Keratinocyte (primary cell): Measurements from ENCODE around the gene SCP2. TPM values are rescaled to one million over a fixed set of nuclear protein-coding genes. Genes with fewer than 3 reads are reported as not detected.

Source experiments
- DNase-seq: peaks from one replicate; pipeline ENCODE4 v3.0.0-alpha.2; 2011; ENCODE audit warnings: low read depth, missing footprints, low spot score
- FAIRE-seq: peaks from 2 replicates; lab custom pipeline; 2011; peaks lifted over from hg19 to GRCh38; lab: Jason Lieb, UNC
- H2AFZ ChIP-seq: 2 replicates; pipeline ENCODE4 v1.6.0; 2012; ENCODE audit warnings: low read length, control low read depth, inconsistent platforms; ENCODE audit not compliant: control insufficient read depth
- H3K27ac ChIP-seq: 2 replicates; pipeline ENCODE4 v1.5.1; 2011; ENCODE audit warnings: low read length; ENCODE audit not compliant: control insufficient read depth, insufficient read depth
- H3K27me3 ChIP-seq: 3 replicates; pipeline ENCODE4 v1.6.0; 2011; ENCODE audit warnings: low read length; ENCODE audit not compliant: control insufficient read depth, insufficient read depth; ENCODE audit errors: extremely low read depth
- H3K36me3 ChIP-seq, 2 experiments: 2 replicates in 1 of 2; 3 replicates in 1 of 2; pipeline ENCODE4 v1.5.1; 2011; ENCODE audit warnings: low read length in 2 of 2, mild to moderate bottlenecking in 1 of 2; ENCODE audit not compliant: control insufficient read depth in 2 of 2, insufficient read depth in 2 of 2; ENCODE audit errors: extremely low read depth in 1 of 2
- H3K4me1 ChIP-seq: 3 replicates; pipeline ENCODE4 v1.5.1; 2011; ENCODE audit warnings: low read length; ENCODE audit not compliant: control insufficient read depth, insufficient read depth; ENCODE audit errors: extremely low read depth
- H3K4me2 ChIP-seq: 3 replicates; pipeline ENCODE4 v1.6.0; 2011; ENCODE audit warnings: low read depth, low read length; ENCODE audit not compliant: control insufficient read depth, insufficient read depth; ENCODE audit errors: extremely low read depth
- H3K4me3 ChIP-seq, 3 experiments: fragments of 200-600 bp in 1 of 3; sonication (generic) in 1 of 3; 2 replicates in 2 of 3; 3 replicates in 1 of 3; pipeline ENCODE4 v1.5.1; 2011 to 2016; ENCODE audit warnings: low read length in 3 of 3, mild to moderate bottlenecking in 3 of 3, control low read depth in 2 of 3, inconsistent platforms in 1 of 3, low read depth in 1 of 3, mixed read lengths in 1 of 3, mixed run types in 1 of 3, moderate library complexity in 1 of 3; ENCODE audit not compliant: control insufficient read depth in 2 of 3, insufficient read depth in 2 of 3; ENCODE audit errors: extremely low read depth in 1 of 3
- H3K79me2 ChIP-seq: 2 replicates; pipeline ENCODE4 v1.6.0; 2012; ENCODE audit warnings: low read length; ENCODE audit not compliant: control insufficient read depth, insufficient read depth
- H3K9ac ChIP-seq: 3 replicates; pipeline ENCODE4 v1.6.0; 2011; ENCODE audit warnings: low read length; ENCODE audit not compliant: control insufficient read depth, insufficient read depth; ENCODE audit errors: extremely low read depth
- H3K9me1 ChIP-seq: 3 replicates; pipeline ENCODE4 v1.6.0; 2011; ENCODE audit warnings: low read length; ENCODE audit not compliant: control insufficient read depth, insufficient read depth; ENCODE audit errors: extremely low read depth
- H3K9me3 ChIP-seq: 2 replicates; pipeline ENCODE4 v1.5.1; 2012; ENCODE audit warnings: low read depth, low read length; ENCODE audit not compliant: control insufficient read depth
- H4K20me1 ChIP-seq: 3 replicates; pipeline ENCODE4 v1.6.0; 2011; ENCODE audit warnings: low read length; ENCODE audit not compliant: control insufficient read depth, insufficient read depth; ENCODE audit errors: extremely low read depth
- CTCF ChIP-seq, 3 experiments: IDR thresholded peaks in 1 of 3; conservative IDR thresholded peaks in 1 of 3; optimal IDR thresholded peaks in 1 of 3; 2 replicates in 2 of 3; 3 replicates in 1 of 3; pipeline versions ENCODE3 to v1.5.1; 2011; ENCODE audit warnings: low read length in 3 of 3, mild to moderate bottlenecking in 3 of 3, moderate library complexity in 2 of 3, control low read depth in 1 of 3, inconsistent platforms in 1 of 3; ENCODE audit not compliant: insufficient read depth in 2 of 3; ENCODE audit errors: extremely low read depth in 1 of 3
- EZH2 ChIP-seq: IDR thresholded peaks from one replicate; pipeline ENCODE4 v1.6.1; 2012; ENCODE audit warnings: inconsistent platforms, mild to moderate bottlenecking, low read length, moderate library complexity
- dilution Hi-C: fragments of 300-500 bp; cut with MboI; formaldehyde crosslinking; loops from one replicate; pipeline ENCODE4 v1.7.0; 2020; ENCODE audit warnings: low sequenced_read_pairs; ENCODE audit not compliant: extremely low pct_ligation_motif_present
- polyA plus RNA-seq, 5 experiments: library from polyadenylated mRNA; depleted of rRNA in 3 of 5; stranded (reverse) in 3 of 5; stranded (forward) in 1 of 5; unstranded in 1 of 5; fragments of >200 nt; gene quantifications; 1 replicate in 1 of 5; 2 replicates in 3 of 5; 3 replicates in 1 of 5; pipeline versions ENCODE4 v1.2.1 to v1.2.3, GENCODE V29; 2011 to 2012; ENCODE audit warnings: missing spikeins in 2 of 5, low read depth in 1 of 5, low replicate concordance in 1 of 5

Gene SCP2
- polyA plus RNA-seq, 1 donor (not counting 4 experiments of a cell fraction or from before 2014, with no cell fraction given), result 116 TPM

- no peaks in the 10 kb centered on the region for H3K36me3 ChIP-seq
- FAIRE-seq, result no peak
- H3K9me3 ChIP-seq, result no peaks in the 10 kb centered on the region
- TF ChIP-seq EZH2, result no peak
- no peak for TF ChIP-seq CTCF (optimal IDR thresholded peaks at IDR 0.05 in 1 of 3, IDR thresholded peaks at IDR 0.05 in 1 of 3, conservative IDR thresholded peaks at IDR 0.05 in 1 of 3; ENCODE audit: extremely low read depth in 1 of 3, insufficient read depth in 2 of 3, low read length in 3 of 3)
- no peaks in the 10 kb centered on the region for H3K9me1 ChIP-seq
- no peak for DNase-seq
- H3K4me3 ChIP-seq, result no peak overlapping the region
- H3K27ac ChIP-seq, result no peak overlapping the region
- no peak overlapping the region for H3K9ac ChIP-seq
- H3K27me3 ChIP-seq, result no peaks in the 10 kb centered on the region
- H3K4me1 ChIP-seq, result no peaks in the 10 kb centered on the region
- peaks cover 3% of the 10 kb centered on the region for H3K79me2 ChIP-seq
- no peaks in the 10 kb centered on the region for H4K20me1 ChIP-seq
- no peak overlapping the region for H2AFZ ChIP-seq
- dilution Hi-C loops, result no loop called here
- no peak overlapping the region for H3K4me2 ChIP-seq
These were observed 98.1 kb downstream of the SCP2 start for GRCh38 chr1:53025034-53025768.

- Histone ChIP-seq H3K4me1 (no peaks in the 10 kb centered on the region), H3K9me1 (no peaks in the 10 kb centered on the region), H3K4me3 (no peak overlapping the region), H3K36me3 (no peaks in the 10 kb centered on the region), H3K9me3 (no peaks in the 10 kb centered on the region), H3K79me2 (peaks cover 3% of the 10 kb centered on the region), H3K9ac (no peak overlapping the region), H3K4me2 (no peak overlapping the region), H4K20me1 (no peaks in the 10 kb centered on the region), H2AFZ (no peak overlapping the region), H3K27me3 (no peaks in the 10 kb centered on the region), H3K27ac (no peak overlapping the region)
- TF ChIP-seq CTCF (optimal IDR thresholded peaks at IDR 0.05 in 1 of 3, IDR thresholded peaks at IDR 0.05 in 1 of 3, conservative IDR thresholded peaks at IDR 0.05 in 1 of 3; ENCODE audit: extremely low read depth in 1 of 3, insufficient read depth in 2 of 3, low read length in 3 of 3), result no peak
- no peak for TF ChIP-seq EZH2
- dilution Hi-C loops, result no loop called here
- FAIRE-seq (no peak), DNase-seq (no peak)
These were observed 98.7 kb downstream of the SCP2 start for GRCh38 chr1:53025769-53026112.
